ENCODE data around the gene SCAMP1. TPM values are rescaled to one million over a fixed set of nuclear protein-coding genes. Genes with fewer than 3 reads are reported as not detected.

Gene SCAMP1
- total and polyA plus RNA-seq, 2 of the 13 experiments (the other 11 are each of a cell fraction or from before 2014, with no cell fraction given) = 18.2 to 33.7 TPM

DNA sequence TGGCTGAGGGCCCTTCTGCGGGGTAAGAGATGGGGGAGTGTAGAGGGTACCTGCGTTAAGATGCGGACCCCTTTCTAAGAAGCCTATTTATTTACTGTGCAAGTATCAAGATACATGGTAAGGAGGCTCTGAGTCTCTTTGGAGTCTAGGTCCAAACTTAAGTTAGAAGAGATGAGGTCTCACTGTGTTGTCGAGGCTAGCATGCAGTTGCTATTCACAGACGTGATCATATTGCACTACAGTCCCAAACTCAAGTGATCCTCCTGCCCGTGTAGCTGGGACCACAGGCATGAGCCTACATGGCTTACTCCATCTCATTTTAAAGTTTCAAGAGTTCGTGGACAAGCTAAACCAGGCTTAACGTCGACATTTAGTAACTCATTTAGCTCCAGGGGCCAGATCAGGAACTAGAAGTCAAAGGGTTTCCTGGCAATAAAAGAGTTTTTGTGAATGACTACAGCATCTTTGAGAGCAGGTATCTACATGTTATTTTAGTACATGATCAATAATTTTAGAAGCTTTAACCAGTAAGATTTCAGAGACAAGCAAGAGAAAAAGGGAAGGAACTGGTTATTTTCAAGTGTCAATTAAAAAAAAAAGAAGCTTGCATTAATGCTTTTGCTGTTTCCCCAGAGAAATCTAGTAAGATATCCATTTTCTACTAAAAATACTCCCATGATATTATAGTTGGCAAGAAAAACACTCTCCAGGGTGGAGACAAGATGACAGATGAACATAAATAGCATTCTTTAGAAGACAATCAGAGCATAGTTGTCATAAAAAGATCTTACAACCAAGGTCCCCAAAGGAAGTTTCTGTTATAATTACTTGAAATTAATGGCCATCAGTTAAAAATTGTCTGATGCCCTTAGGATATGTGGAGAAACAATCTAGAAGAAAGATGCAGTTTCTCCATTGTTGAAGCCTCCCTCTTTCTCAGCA lies 141.3 kb downstream of the SCAMP1 start (continued):
- TF ChIP-seq, protein P1, sequence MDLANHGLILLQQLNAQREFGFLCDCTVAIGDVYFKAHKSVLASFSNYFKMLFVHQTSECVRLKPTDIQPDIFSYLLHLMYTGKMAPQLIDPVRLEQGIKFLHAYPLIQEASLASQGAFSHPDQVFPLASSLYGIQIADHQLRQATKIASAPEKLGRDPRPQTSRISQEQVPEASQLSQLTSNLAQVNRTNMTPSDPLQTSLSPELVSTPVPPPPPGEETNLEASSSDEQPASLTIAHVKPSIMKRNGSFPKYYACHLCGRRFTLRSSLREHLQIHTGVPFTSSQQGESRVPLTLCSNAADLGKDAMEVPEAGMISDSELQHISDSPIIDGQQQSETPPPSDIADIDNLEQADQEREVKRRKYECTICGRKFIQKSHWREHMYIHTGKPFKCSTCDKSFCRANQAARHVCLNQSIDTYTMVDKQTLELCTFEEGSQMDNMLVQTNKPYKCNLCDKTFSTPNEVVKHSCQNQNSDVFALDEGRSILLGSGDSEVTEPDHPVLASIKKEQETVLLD (CRISPR knock-in tag; IDR thresholded peaks at IDR 0.05; ENCODE audit: low read depth) = no peak
- TF ChIP-seq ZNF879 (CRISPR knock-in tag; IDR thresholded peaks at IDR 0.05) (no peak), KMT2A (CRISPR knock-in tag; IDR thresholded peaks at IDR 0.05) (no peak), ZFAT (CRISPR knock-in tag; conservative IDR thresholded peaks at IDR 0.05) (no peak), TBX3 (IDR thresholded peaks at IDR 0.05; ENCODE audit: borderline replicate concordance) (no peak), RAD51 (IDR thresholded peaks at IDR 0.05; ENCODE audit: borderline replicate concordance) (no peak), CCDC6 (CRISPR knock-in tag; IDR thresholded peaks at IDR 0.05) (no peak)
- TF ChIP-seq, protein P2, sequence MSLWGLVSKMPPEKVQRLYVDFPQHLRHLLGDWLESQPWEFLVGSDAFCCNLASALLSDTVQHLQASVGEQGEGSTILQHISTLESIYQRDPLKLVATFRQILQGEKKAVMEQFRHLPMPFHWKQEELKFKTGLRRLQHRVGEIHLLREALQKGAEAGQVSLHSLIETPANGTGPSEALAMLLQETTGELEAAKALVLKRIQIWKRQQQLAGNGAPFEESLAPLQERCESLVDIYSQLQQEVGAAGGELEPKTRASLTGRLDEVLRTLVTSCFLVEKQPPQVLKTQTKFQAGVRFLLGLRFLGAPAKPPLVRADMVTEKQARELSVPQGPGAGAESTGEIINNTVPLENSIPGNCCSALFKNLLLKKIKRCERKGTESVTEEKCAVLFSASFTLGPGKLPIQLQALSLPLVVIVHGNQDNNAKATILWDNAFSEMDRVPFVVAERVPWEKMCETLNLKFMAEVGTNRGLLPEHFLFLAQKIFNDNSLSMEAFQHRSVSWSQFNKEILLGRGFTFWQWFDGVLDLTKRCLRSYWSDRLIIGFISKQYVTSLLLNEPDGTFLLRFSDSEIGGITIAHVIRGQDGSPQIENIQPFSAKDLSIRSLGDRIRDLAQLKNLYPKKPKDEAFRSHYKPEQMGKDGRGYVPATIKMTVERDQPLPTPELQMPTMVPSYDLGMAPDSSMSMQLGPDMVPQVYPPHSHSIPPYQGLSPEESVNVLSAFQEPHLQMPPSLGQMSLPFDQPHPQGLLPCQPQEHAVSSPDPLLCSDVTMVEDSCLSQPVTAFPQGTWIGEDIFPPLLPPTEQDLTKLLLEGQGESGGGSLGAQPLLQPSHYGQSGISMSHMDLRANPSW (CRISPR knock-in tag; IDR thresholded peaks at IDR 0.05; ENCODE audit: borderline replicate concordance) = no peak
- TF ChIP-seq, protein P3, sequence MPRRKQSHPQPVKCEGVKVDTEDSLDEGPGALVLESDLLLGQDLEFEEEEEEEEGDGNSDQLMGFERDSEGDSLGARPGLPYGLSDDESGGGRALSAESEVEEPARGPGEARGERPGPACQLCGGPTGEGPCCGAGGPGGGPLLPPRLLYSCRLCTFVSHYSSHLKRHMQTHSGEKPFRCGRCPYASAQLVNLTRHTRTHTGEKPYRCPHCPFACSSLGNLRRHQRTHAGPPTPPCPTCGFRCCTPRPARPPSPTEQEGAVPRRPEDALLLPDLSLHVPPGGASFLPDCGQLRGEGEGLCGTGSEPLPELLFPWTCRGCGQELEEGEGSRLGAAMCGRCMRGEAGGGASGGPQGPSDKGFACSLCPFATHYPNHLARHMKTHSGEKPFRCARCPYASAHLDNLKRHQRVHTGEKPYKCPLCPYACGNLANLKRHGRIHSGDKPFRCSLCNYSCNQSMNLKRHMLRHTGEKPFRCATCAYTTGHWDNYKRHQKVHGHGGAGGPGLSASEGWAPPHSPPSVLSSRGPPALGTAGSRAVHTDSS (CRISPR knock-in tag; conservative IDR thresholded peaks at IDR 0.05) = no peak

All from HepG2 (cell line).